SK-N-SH treated with all-trans-retinoic acid at 6 μM for 48 hours (cell line): Measurements from ENCODE around the gene SSX2.
"Not testable (repeated sequence)": the region's sequence is repeated elsewhere in the genome, so short reads cannot be mapped to it uniquely, and the experiment has no call there.

ENCODE experiments used
- ATAC-seq: fragments of 200-7000 bp; cut with Tn5 transposase; 3 replicates; pipeline ENCODE4 v1.9.1; 2020; ENCODE audit warnings: mild to moderate bottlenecking, moderate library complexity

The SSX2 gene

GRCh38 chrX:52707078-52707477 is at the start of gene SSX2:
TSS of gene SSX2 (minus strand) at chrX:52707178. CDS start at chrX:52705749, 1,429 bp downstream.
- not testable (repeated sequence) for ATAC-seq

GRCh38 chrX:52750952-52751351 is 44.0 kb upstream of the SSX2 start, which contains the start of gene SSX2B:
TSS of gene SSX2B (plus strand) at chrX:52751252. CDS start at chrX:52752681, 1,429 bp downstream.
- ATAC-seq: not testable (repeated sequence)

- not testable (repeated sequence) for ATAC-seq
Measured at GRCh38 chrX:52692034-52692433, 14.9 kb downstream of the SSX2 start.

GRCh38 chrX:52662218-52662617 is 44.8 kb downstream of the SSX2 start:
- ATAC-seq: not testable (repeated sequence)

GRCh38 chrX:52655475-52655874 is 51.5 kb downstream of the SSX2 start:
- not testable (repeated sequence) for ATAC-seq

- not testable (repeated sequence) for ATAC-seq
Measured at GRCh38 chrX:52654800-52655199, 52.2 kb downstream of the SSX2 start, which contains the start of gene SSX7. TSS of gene SSX7 (minus strand) at chrX:52654900. CDS start at chrX:52653472, 1,428 bp downstream.

- ATAC-seq: not testable (repeated sequence)
Measured at GRCh38 chrX:52650676-52651075, 56.3 kb downstream of the SSX2 start.

- not testable (repeated sequence) for ATAC-seq
Measured at GRCh38 chrX:52648956-52649355, 58.0 kb downstream of the SSX2 start.
